Esophagus muscularis mucosa (tissue), 4 donors: ENCODE data around the gene RHOU. TPM values are rescaled to one million over a fixed set of nuclear protein-coding genes. Genes with fewer than 3 reads are reported as not detected.

Source experiments
- DNase-seq: peaks from one replicate; pipeline ENCODE4 v3.0.0-alpha.2; 2017; ENCODE audit errors: extremely low spot score
- H3K27ac ChIP-seq, 4 donors: fragments of 200-600 bp; sonication (generic); replicated peaks in 1 of 4; 1 replicate in 3 of 4; 2 replicates in 1 of 4; pipeline ENCODE4 v1.5.1; 2016 to 2019; ENCODE audit warnings: mild to moderate bottlenecking in 1 of 4
- H3K27me3 ChIP-seq, 4 donors: fragments of 200-600 bp; sonication (generic); one replicate each; pipeline versions ENCODE4 v1.5.1 to v1.6.0; 2016 to 2019
- H3K36me3 ChIP-seq, 4 donors: fragments of 200-600 bp; sonication (generic); one replicate each; pipeline ENCODE4 v1.5.1; 2016 to 2019
- H3K4me1 ChIP-seq, 4 donors: fragments of 200-600 bp; sonication (generic); one replicate each; pipeline ENCODE4 v1.5.1; 2016 to 2019
- H3K4me3 ChIP-seq, 4 donors: fragments of 200-600 bp; sonication (generic); 1 replicate in 2 of 4; 2 replicates in 2 of 4; pipeline ENCODE4 v1.5.1; 2016 to 2019; ENCODE audit warnings: mild to moderate bottlenecking in 4 of 4, moderate library complexity in 1 of 4
- H3K9me3 ChIP-seq, 4 donors: fragments of 200-600 bp; sonication (generic); 1 replicate in 3 of 4; 2 replicates in 1 of 4; pipeline ENCODE4 v1.5.1; 2016 to 2019
- EP300 ChIP-seq: sonication (generic); formaldehyde crosslinking; IDR thresholded peaks from one replicate; pipeline ENCODE4 v1.6.1; 2017; ENCODE audit warnings: antibody characterized with exemption
- POLR2A ChIP-seq: fragments of 450-650 bp; IDR thresholded peaks from one replicate; pipeline ENCODE4 v1.6.1; 2017; ENCODE audit warnings: antibody characterized with exemption, moderate library complexity, mild to moderate bottlenecking, low read depth
- POLR2AphosphoS5 ChIP-seq, 2 donors: sonication (generic); formaldehyde crosslinking; IDR thresholded peaks; one replicate each; pipeline ENCODE4 v1.6.1; 2017; ENCODE audit warnings: antibody characterized with exemption in 2 of 2
- whole genome bisulfite sequencing: methylation state at CpG from one replicate; pipeline ENCODE4 v1.1.5; 2018; 5-methylcytosine and 5-hydroxymethylcytosine counted together
- intact Hi-C: fragments of 100-400 bp; cut with DNase I; formaldehyde crosslinking; loops from one replicate; pipeline ENCODE4 v1.15.1; 2023
- total RNA-seq, 4 donors: library from RNA; depleted of rRNA; stranded (reverse); fragments of >200 nt; gene quantifications; one replicate each; pipeline versions ENCODE4 v1.1.0 to v1.2.1, GENCODE V29; 2016
- TF ChIP-seq, protein P1 (sequence below), 3 experiments: fragments of 200-600 bp in 2 of 3; fragments of 450-650 bp in 1 of 3; sonication (generic) in 2 of 3; IDR thresholded peaks; one replicate each; pipeline ENCODE4 v1.5.1; 2017 to 2019; ENCODE audit warnings: antibody characterized with exemption in 3 of 3, mild to moderate bottlenecking in 2 of 3, moderate library complexity in 1 of 3

The RHOU gene
- total RNA-seq, 4 donors from 2014 or later: 24.1 to 36.0 (median 26.0) TPM

DNA sequence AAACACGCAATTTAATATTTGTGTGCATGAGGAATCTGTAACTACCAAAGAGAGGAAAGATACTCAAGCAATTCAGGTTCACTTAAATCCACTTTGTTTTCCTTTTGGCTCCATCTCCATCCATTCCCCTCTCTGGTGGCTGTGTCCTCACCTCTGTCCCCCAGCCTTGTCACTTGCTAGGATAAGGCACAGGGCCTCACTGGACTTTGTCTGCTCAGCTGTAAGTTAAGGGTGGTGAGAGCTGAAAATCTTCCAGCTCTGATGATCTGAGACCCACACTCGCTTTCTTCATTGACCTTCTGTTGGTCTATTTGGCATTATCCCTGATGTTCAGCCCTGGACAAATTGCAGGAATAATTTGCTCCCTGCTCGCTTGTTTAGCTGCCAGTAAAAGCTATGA is 56.5 kb downstream of the RHOU start:
- DNase-seq: no peak
- Histone ChIP-seq H3K9me3 (no peaks in the 10 kb centered on the region), H3K27ac (no peak overlapping the region), H3K4me1 (peaks cover 0 to 7% (median 0%) of the 10 kb centered on the region in 4 donors), H3K27me3 (no peaks in the 10 kb centered on the region), H3K36me3 (no peaks in the 10 kb centered on the region), H3K4me3 (no peak overlapping the region)
- intact Hi-C loops: no loop called here
- WGBS: 97% methylated on average over 3 of the region's 3 CpGs
- no peak for TF ChIP-seq POLR2A
- TF ChIP-seq, protein P1, sequence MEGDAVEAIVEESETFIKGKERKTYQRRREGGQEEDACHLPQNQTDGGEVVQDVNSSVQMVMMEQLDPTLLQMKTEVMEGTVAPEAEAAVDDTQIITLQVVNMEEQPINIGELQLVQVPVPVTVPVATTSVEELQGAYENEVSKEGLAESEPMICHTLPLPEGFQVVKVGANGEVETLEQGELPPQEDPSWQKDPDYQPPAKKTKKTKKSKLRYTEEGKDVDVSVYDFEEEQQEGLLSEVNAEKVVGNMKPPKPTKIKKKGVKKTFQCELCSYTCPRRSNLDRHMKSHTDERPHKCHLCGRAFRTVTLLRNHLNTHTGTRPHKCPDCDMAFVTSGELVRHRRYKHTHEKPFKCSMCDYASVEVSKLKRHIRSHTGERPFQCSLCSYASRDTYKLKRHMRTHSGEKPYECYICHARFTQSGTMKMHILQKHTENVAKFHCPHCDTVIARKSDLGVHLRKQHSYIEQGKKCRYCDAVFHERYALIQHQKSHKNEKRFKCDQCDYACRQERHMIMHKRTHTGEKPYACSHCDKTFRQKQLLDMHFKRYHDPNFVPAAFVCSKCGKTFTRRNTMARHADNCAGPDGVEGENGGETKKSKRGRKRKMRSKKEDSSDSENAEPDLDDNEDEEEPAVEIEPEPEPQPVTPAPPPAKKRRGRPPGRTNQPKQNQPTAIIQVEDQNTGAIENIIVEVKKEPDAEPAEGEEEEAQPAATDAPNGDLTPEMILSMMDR (IDR thresholded peaks at IDR 0.05): no peak
- TF ChIP-seq POLR2AphosphoS5 (IDR thresholded peaks at IDR 0.05): no peak
- no peak for TF ChIP-seq EP300

DNA sequence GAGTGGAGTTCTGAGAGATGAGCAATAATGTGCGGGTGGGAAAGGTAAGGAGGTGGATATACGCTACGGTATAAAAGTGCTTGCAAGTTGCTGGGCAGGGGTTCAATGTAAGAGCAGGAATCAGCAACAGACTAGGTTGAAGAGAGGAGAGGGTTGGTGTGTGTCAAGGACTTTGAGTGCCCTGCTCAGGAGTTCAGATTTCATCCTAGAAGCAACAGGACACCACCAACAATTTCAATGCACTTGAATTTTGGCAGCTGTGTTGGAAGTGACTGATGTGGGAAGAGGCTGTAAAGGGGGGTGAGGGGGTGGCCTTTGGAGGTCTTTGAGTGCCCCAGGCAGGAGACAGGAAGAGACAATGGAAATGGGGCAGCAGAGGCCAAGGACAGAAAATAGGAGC is 57.3 kb downstream of the RHOU start:
- TF ChIP-seq POLR2A (no peak), POLR2AphosphoS5 (IDR thresholded peaks at IDR 0.05) (no peak), EP300 (no peak)
- TF ChIP-seq, protein P1 (IDR thresholded peaks at IDR 0.05): no peak
- Histone ChIP-seq H3K9me3 (no peaks in the 10 kb centered on the region), H3K36me3 (no peaks in the 10 kb centered on the region), H3K27me3 (no peaks in the 10 kb centered on the region), H3K4me3 (no peak overlapping the region), H3K27ac (no peak overlapping the region), H3K4me1 (peaks cover 0 to 7% (median 2%) of the 10 kb centered on the region in 4 donors)
- 90% methylated on average over 3 of the region's 3 CpGs for WGBS
- intact Hi-C loops: no loop called here
- no peak for DNase-seq

DNA sequence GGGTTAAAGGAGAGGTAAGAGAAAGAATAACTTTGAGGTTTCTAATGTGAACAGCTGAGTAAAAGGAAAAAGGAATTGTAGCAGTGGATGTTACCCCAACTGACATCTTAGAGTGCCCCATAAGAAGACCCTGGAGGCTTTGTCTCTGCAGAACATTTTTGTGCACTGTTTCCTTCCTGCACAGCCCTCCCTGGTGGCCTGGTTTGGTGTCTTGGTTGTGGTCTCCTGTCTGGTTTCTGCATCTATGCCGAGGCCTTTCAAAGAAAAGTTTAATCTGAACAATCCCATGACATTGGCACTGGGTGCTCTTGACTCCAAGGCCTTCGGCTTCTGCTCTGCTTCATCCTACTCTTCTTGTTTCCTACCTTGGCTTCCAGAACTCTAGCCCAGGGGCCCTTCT is 57.8 kb downstream of the RHOU start:
- H3K27ac ChIP-seq: no peak overlapping the region
- TF ChIP-seq POLR2AphosphoS5 (IDR thresholded peaks at IDR 0.05): no peak
- TF ChIP-seq EP300: no peak
- no peak for TF ChIP-seq POLR2A
- TF ChIP-seq, protein P1 (IDR thresholded peaks at IDR 0.05): no peak
- DNase-seq: no peak
- H3K27me3 ChIP-seq: no peaks in the 10 kb centered on the region
- 92% methylated on average over 2 of the region's 2 CpGs for WGBS
- no peaks in the 10 kb centered on the region for H3K36me3 ChIP-seq
- peaks cover 0 to 11% (median 6%) of the 10 kb centered on the region in 4 donors for H3K4me1 ChIP-seq
- no peaks in the 10 kb centered on the region for H3K9me3 ChIP-seq
- no peak overlapping the region for H3K4me3 ChIP-seq
- intact Hi-C loops: no loop called here

DNA sequence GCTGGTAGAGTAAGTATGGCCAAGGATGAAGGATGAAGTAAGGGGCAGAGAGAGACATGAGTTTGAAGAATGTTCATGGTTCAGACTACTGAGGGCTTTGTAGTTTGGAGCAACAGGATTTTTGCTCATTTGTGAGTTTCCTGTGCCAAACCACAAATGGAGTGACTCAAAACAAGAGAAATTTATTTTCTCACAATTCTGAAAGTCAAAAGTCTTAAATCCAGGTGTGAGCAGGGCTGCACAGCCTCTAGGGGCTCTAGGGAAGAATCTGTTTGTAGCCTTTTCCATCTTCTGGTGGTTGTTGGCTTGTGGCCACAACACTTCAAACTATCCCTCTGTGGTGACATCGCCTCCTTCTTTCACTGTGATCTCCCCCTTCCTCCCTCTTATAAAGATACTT is 58.9 kb downstream of the RHOU start:
- H3K4me3 ChIP-seq: no peak overlapping the region
- H3K27ac ChIP-seq: no peak overlapping the region
- no peaks in the 10 kb centered on the region for H3K27me3 ChIP-seq
- DNase-seq: no peak
- intact Hi-C loops: no loop called here
- peaks cover 0 to 22% (median 16%) of the 10 kb centered on the region in 4 donors for H3K4me1 ChIP-seq
- no peaks in the 10 kb centered on the region for H3K9me3 ChIP-seq
- H3K36me3 ChIP-seq: no peaks in the 10 kb centered on the region
- 100% methylated on average over 1 of the region's 1 CpG for WGBS
- TF ChIP-seq POLR2A: no peak
- no peak for TF ChIP-seq EP300
- no peak for TF ChIP-seq POLR2AphosphoS5 (IDR thresholded peaks at IDR 0.05)
- TF ChIP-seq, protein P1 (IDR thresholded peaks at IDR 0.05): no peak

DNA sequence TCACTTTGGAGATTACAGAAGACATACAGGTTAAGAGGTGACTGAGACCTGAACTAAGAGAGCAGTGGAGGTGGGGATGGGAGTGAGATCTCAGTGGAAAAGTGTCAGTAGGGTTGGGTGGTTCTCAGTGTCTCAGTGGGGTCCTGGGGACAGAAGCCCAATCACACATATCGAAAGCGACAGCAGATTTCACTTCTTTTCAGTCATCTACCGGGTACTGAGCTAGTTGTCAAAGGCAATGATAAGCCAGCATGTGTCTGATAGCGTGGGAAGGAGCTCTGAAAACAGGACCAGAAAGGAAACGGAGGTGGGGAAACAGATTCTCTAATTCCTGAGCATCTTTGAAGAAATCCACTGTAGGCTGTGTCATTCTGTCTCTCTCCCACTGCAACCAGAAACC is 59.5 kb downstream of the RHOU start:
- no peak for DNase-seq
- no peaks in the 10 kb centered on the region for H3K27me3 ChIP-seq
- H3K27ac ChIP-seq: no peak overlapping the region
- TF ChIP-seq EP300 (no peak), POLR2AphosphoS5 (IDR thresholded peaks at IDR 0.05) (no peak), POLR2A (no peak)
- TF ChIP-seq, protein P1 (IDR thresholded peaks at IDR 0.05): no peak
- 91% methylated on average over 5 of the region's 5 CpGs for WGBS
- no peaks in the 10 kb centered on the region for H3K9me3 ChIP-seq
- peaks cover 0 to 29% (median 22%) of the 10 kb centered on the region in 4 donors for H3K4me1 ChIP-seq
- intact Hi-C loops: loop anchor here (5.0 kb wide), 1 partner anchor 58 kb away; the partner anchor contains the start of gene RHOU
- no peak overlapping the region for H3K4me3 ChIP-seq
- H3K36me3 ChIP-seq: no peaks in the 10 kb centered on the region
